ENCODE data around the gene TEKT1.

The TEKT1 gene

DNA sequence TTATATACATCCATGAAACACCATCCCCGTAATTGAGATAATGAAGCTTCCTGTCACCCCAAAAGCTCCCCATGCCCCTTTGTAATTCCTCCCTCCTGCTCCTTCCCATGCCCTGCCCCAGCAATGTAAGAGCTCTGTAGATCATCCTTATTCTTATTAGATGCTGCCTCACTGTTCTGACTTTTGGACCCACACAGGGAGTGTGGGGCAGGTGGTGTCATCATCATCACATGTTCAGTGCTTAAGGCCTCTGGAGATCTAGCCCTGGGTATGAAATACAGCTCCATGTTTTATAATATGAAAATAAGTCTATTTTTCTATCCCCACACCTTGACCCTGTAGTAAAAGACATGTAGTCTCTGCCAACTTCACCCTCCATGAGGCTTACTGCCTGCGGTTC lies 73.8 kb downstream of the TEKT1 start:
- no peak for DNase-seq (ENCODE audit: low spot score)

DNA sequence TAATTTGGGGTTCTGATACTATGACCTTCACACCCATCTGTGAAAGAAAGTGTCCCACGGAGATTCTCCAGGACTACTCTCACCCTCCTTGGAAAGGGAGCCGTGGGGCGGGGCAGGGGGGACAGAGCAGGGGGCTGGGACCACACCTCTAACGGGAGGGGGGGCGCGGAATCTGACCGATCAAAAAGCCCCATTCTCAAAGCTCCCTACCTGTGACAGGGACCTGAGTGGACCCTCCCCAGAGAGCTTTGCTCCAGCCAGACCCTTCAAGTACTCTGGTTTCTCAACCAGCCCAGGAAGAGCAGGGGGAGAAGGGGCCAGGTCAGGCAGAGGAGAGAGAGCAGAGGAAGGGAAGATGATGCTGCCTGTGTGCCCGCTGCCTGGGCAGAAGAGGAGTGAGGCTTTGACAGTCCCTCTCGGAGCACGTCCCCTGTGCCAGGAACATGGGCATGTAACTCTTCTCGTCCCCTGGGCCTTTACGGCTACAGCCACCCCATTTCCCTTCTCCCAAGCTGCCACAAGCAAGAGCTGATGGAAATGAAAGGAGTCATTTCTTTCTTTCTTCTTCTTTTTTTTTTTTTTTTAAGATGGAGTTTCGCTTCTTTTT lies 75.0 kb downstream of the TEKT1 start:
- DNase-seq (ENCODE audit: low spot score), result peak; percentile 20

DNA sequence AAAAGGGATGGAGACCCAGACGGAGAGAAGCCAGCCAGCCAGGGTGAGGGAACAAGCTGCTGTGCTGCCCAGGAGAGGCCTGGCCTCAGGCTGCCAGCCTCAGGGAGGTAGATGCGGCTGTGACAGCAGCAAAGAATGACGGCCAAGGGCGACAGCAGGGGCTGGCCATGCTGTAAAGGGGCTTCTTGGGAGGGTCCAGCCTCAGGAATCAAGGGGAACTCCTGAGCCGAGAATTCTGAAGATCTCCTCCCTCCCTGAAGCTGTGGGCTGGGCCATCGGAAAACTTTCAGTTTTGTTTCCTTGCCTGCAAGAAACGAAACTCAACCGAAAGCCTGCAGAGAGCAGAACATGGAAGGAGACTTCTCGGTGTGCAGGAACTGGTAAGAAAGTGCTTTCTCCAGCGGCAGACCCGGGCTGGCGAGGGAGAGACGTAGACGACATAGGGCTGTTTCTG lies 75.8 kb downstream of the TEKT1 start, which contains the start of gene XAF1:
Gene XAF1, plus strand, starts transcription at position 316 of the 454 bp plus-strand sequence. Its CDS starts 33 bp downstream, at position 349.
- peak; percentile 50 for DNase-seq (ENCODE audit: low spot score)

DNA sequence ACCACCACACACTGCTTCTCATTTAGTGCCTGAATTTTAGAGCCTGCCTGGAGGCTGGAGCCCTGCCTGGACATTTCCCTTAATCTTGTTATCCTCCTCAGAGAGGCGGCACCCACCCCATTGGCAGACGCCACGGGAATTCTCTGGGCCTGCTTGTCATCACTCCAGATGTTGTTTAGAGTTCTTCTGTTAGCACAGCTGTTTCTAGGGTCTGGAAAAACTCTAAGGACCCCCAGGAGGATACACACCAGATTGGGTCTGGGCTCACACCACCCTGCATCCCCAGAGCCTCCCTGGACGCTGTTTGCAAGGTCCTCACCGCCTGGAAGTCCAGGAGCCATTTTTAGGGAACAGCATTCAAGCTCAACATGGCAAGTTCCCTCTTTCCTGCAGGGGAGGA lies 76.2 kb downstream of the TEKT1 start:
- DNase-seq (ENCODE audit: low spot score), result peak; percentile 60

DNA sequence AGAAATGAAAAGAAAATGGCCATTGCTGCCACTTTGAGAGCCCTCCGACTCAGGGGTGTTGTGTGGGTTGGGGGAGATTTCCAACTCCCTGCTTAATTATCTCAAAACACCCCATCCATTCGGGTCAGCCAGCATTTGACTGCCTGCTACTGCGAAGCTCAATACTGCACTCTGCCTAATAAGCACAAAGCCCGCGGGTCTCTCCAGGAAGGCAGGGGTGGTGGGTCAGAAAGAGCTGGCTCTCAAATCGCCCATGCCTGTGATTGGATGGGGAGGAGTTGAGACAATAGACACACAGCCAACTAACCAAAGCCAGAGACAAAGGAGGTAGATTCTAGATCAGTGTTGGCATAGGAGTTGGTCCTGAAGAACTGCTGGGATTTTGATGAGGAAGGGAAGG lies 78.0 kb downstream of the TEKT1 start:
- DNase-seq (ENCODE audit: low spot score), result no peak

DNA sequence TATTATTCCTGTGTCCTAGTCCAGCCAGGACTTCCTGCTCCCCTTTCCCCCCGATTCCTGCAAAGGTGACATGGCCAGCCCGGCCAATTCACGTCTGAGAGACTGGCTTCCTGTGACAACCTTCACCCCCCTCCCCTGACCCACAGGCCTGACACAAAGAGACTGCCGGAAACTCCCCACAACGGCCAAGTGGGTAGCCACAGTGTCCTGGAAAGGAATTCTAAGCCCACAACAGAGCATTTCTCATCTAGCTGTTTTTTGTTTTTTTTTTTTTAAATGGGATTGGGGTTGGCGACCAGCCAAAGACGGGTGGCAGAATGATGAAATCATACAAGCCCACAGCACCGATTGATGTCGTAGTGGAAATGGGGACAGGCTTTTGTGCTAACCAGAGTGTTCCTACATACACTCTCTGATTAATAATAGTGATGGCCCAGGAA lies 78.5 kb downstream of the TEKT1 start:
- DNase-seq (ENCODE audit: low spot score), result peak; percentile 81

DNA sequence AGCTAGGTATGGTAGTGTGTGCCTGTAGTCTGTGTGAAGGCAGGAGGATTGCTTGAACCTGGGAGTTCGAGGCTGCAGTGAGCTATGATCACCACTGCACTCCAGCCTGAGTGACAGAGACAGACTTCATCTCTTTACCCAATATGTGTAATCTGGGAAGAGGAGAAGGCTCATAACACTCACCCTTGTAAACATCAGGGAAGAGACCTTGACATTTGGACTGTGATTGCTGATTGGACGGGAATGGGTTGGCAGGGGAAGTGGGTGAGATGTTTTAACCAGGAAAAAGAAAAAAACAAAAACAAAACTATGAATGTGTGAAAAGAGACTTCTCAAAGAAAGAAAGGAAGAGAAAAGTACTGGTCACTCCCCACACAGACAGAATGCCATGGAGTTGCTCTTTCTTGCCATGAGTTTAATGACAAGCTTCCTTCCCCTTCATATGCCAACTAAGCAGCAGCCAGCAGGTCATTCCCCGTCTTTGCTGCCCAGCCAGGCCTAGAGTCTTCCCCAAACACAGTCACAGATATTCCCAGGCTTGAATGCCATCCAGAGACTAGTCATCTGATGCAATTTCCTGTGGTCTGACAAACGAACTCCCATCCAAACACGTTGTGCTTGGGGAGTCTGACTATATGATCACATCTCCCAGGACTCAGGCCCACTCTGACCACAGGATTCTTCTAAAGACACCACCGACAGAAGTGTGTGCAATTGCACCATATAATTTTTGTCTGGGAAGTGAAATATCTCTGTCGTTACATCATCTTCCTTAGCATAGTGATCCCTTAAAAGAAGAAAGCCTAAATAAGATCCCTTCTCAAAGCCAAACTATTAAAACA lies 79.2 kb downstream of the TEKT1 start:
- peak; percentile 96 for DNase-seq (ENCODE audit: low spot score)

DNA sequence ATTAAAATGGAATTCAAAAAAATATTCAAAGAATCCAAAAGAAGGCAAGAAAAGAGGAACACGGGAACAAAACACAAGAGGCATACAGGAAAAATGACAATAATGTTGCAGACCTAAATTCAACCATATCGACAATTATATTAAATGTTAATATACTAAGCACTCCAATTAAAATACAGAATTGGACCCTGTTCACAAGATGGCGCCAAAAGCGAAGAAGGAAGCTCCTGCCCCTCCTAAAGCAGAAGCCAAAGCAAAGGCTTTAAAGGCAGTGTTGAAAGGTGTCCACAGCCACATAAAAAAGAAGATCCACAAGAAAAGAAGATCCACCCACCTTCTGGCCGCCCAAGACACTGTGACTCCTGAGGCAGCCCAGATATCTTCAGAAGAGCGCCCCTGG lies 82.0 kb downstream of the TEKT1 start:
- no peak for DNase-seq (ENCODE audit: low spot score)

DNA sequence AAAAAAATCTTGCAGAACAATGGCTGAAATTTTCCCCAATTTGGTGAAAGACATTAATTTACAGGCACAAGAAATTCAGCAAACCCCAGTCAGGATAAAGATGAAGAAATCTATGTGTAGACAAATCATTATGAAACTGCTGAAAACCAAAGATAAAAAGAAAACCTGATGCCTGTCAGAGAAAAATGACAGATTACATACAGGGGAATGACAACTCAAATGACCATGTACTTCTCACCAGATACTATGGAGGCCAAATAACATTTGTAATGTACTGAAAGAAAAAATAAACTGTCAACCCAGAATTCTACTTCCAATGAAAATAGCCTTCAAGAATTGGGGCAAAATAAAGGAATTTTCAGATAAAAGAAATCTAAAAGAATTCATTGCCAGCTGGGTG lies 82.9 kb downstream of the TEKT1 start:
- no peak for DNase-seq (ENCODE audit: low spot score)

All from AG20443 (cell line).